HK-2 (cell line): Measurements from ENCODE around the gene CHIA.
"Not testable (repeated sequence)": the region's sequence is repeated elsewhere in the genome, so short reads cannot be mapped to it uniquely, and the experiment has no call there.

Source experiments
- DNase-seq: peaks from one replicate; pipeline ENCODE4 v3.0.0-alpha.2; 2018; ENCODE audit not compliant: unreplicated experiment

Gene CHIA

GRCh38 chr1:111285879-111286278 lies 4.8 kb upstream of the CHIA start:
- no peak for DNase-seq

- DNase-seq: no peak
These were observed 3.7 kb upstream of the CHIA start for GRCh38 chr1:111286912-111287311.

- DNase-seq: no peak
These were observed 1.3 kb upstream of the CHIA start for GRCh38 chr1:111289371-111289770.

GRCh38 chr1:111290104-111290503 lies 547 bp upstream of the CHIA start:
- no peak for DNase-seq

GRCh38 chr1:111294390-111294789 lies 3.7 kb downstream of the CHIA start:
- DNase-seq: no peak

GRCh38 chr1:111302374-111302773 lies 11.7 kb downstream of the CHIA start:
- DNase-seq: no peak

- no peak for DNase-seq
These were observed 19.0 kb downstream of the CHIA start for GRCh38 chr1:111309690-111310089.

- no peak for DNase-seq
These were observed 27.9 kb downstream of the CHIA start for GRCh38 chr1:111318523-111318922.

- no peak for DNase-seq
These were observed 29.6 kb downstream of the CHIA start for GRCh38 chr1:111320066-111320879.

GRCh38 chr1:111323231-111323630 lies 32.6 kb downstream of the CHIA start:
- no peak for DNase-seq

GRCh38 chr1:111332190-111332589 lies 41.5 kb downstream of the CHIA start:
- no peak for DNase-seq

GRCh38 chr1:111334169-111334568 lies 43.5 kb downstream of the CHIA start:
- no peak for DNase-seq

- DNase-seq: not testable (repeated sequence)
These were observed 44.7 kb downstream of the CHIA start for GRCh38 chr1:111335214-111335877.

GRCh38 chr1:111338849-111339248 lies 48.2 kb downstream of the CHIA start:
- DNase-seq: not testable (repeated sequence)

GRCh38 chr1:111346089-111346885 lies 55.6 kb downstream of the CHIA start:
- peak; percentile 76 for DNase-seq

- DNase-seq: no peak
These were observed 56.4 kb downstream of the CHIA start for GRCh38 chr1:111347026-111347425.

GRCh38 chr1:111351700-111352099 lies 61.0 kb downstream of the CHIA start:
- no peak for DNase-seq

- DNase-seq: no peak
These were observed 63.9 kb downstream of the CHIA start for GRCh38 chr1:111354584-111354983.

- DNase-seq: no peak
These were observed 68.3 kb downstream of the CHIA start for GRCh38 chr1:111358964-111359363.

GRCh38 chr1:111359376-111359775 lies 68.7 kb downstream of the CHIA start:
- no peak for DNase-seq

- not testable (repeated sequence) for DNase-seq
These were observed 69.6 kb downstream of the CHIA start for GRCh38 chr1:111360257-111360656.

- no peak for DNase-seq
These were observed 71.1 kb downstream of the CHIA start for GRCh38 chr1:111361761-111362160.
